PC-3 (cell line): ENCODE measurements around the gene EIF3B.

ENCODE experiments used
- CTCF ChIP-seq: fragments of 300-600 bp; sonication (generic); conservative IDR thresholded peaks from 2 replicates; pipeline ENCODE4 v1.5.1; 2017; ENCODE audit warnings: antibody characterized with exemption, low read depth, mild to moderate bottlenecking, low read length
- EZH2 ChIP-seq: fragments of 300-600 bp; sonication (generic); IDR thresholded peaks from one replicate; pipeline ENCODE4 v1.6.1; 2017; ENCODE audit warnings: antibody characterized with exemption, mild to moderate bottlenecking, low read length; ENCODE audit not compliant: unreplicated experiment
- EZH2phosphoT487 ChIP-seq: fragments of 300-600 bp; sonication (generic); IDR thresholded peaks from 2 replicates; pipeline ENCODE4 v1.6.1; 2018; ENCODE audit warnings: mild to moderate bottlenecking, antibody characterized with exemption, low read length, borderline replicate concordance

- no peak for TF ChIP-seq CTCF
- TF ChIP-seq EZH2: no peak
- no peak for TF ChIP-seq EZH2phosphoT487
These were observed 21.9 kb downstream of the EIF3B start for GRCh38 chr7:2376351-2377154.
